NOMO-1 (cell line): ENCODE data around the gene IBA57.

ENCODE experiments used
- DNase-seq, 2 experiments: peaks; one replicate each; lab custom pipeline; 2025; ENCODE audit not compliant: unreplicated experiment in 2 of 2; lab: John Stamatoyannopoulos, UW

The IBA57 gene

DNA sequence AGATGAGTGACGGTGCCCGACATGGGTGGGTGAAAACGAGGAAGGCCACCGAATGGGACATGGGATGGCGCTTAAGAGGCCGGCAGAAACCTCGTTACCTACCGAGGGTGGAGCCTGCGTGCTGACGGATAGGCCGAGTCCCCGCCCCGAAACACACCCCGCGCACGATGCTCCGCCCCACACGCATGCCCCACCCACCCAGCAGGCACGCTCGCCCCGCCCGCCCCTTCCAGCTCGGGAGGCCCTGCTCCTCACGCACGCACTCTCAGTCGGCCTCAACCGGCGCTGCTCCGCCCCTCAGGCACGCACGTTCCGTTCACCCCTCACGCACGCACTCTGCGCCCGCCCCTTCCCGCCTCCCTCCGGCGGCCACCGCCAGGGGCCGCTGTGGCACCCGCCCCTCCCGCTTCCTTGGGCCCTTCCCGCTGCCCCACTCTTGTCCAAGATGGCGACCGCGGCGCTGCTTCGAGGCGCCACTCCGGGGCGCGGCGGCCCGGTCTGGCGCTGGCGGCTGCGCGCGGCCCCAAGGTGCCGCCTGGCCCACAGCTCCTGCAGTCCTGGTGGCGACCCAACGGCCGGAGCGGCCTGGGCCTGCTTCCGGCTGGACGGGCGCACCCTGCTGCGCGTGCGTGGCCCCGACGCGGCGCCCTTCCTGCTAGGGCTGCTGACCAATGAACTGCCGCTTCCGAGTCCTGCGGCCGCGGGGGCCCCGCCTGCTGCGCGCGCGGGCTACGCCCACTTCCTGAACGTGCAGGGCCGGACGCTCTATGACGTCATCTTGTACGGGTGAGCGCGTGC lies at the start of gene IBA57:
TSS of gene IBA57 (plus strand) at position 433 of the 798 bp plus-strand sequence. CDS start at position 446, 13 bp downstream.
- DNase-seq: peak; percentile 94 to 96

DNA sequence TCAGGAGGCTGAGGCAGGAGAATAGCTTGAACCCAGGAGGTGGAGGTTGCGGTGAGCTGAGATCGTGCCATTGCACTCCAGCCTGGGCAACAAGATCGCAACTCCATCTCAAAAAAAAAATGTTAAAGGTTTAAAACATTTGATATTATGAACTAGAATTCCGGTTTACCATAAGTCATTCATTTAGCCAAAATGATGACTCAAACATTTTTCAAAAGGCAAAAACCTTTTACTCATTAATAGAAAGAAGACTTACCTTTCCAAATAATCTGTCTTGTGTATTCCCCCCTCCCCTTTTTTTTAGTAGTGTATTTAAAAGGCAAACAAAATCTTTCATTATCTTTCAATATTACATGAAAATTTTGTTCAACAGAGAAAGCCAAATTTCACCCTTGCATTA lies 48.3 kb upstream of the IBA57 start:
- no peak for DNase-seq

DNA sequence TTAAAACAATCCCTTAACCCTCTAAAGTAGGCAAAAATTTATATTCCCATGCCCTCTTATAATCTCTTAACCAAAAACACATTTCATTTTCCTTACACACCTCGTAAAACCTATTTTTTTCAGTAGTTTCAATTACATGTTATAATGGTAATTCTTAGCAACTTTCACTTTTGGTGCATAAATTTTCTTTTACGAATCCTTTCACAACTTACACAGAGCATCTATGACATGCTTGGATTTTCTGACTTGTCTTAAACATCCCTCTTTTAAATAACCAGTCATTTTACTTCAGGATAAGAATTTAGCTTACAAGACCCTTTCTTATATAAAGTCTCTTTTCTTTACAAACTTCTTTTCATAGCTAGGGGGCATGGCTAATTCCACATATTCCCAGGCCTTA lies 47.6 kb upstream of the IBA57 start:
- no peak for DNase-seq

DNA sequence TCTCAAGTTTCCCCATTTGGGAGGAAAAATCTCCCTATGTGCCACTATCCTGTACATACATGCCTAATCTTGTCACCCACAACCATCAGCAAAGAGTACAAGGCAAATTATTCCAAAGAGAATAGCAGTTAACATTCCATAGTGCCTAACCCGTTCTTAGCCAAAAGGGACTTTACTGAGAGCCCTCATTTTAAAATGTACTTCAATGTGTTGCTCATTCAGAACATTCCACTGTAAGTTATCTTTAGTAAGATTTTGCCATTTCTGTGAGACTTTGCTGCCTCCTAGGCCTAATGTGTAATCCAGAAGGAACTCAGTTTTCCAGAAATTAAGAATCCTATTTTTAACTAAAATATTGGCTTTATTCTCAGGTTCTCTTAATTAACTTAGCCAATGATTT lies 45.3 kb upstream of the IBA57 start:
- DNase-seq: no peak

DNA sequence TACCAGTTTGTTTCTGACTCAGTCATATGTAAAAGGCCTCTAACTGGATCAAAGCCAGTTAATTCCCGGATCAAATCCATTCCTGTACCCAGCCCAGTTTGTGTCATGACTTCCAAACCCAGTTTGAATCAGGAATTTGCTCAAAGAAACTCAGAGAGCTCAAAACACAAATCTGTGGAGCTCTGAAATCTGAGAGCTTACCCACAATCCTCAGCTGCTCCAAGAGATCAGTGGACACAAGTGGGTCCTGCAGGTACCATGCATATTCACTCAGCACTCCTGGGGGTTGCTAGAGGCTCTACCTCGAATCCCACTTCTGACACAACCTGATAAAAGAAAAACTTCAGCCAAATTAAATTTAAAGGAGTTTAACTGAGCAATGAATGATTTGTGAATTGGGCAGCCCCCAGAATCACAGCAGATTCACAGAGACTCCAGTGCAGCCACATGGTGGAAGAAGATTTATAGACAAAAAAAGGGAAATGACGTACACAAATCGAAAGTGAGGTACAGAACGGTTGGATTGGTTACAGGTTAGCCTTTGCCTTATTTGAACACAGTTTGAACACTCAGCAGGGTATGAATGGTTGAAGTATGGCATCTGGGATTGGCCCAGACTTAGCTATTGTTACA lies 44.6 kb upstream of the IBA57 start:
- peak; percentile 35 to 75 for DNase-seq

DNA sequence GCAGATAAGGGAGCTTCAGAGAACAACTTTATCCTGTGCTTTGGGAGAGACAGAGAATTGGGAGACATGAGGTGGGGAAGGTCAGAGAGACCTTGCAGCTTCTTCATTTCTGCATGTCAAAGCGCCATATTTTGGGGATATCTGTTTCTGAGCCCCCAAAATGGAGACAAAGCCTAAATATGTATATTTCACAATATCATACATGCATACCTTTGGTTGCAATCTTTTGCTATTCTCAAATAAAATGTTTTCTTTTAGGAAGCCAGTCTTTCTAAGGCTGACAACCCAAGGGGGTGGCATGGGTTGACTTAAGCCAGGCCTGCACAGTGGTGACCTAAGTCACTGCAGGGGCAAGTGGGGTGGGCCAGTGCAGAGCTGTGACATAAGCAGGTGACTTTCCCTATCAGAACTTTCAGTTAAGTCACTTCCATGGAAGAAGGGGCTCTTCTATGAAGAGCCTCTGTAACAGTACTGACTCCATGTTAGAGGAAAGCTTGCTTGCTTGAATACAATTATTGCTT lies 42.6 kb upstream of the IBA57 start:
- DNase-seq: no peak

DNA sequence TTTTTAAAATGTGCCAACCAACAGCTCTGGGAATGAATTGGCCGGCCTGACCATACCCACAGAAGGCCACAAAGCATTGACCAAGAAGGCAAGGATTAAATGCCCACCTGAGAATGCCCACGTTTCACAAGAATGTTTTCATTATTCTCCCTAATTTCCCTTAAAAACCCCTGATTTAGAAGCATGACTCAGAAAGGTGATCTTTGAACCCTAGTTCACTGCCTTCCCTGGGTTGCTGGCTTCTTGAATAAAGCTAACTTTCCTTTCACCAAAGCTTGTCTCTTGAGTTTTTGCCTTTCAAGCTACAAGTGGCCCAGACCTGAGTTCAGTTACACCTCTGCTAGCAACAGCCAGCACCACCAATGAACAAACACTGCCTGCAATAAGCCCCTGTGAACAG lies 42.1 kb upstream of the IBA57 start:
- no peak for DNase-seq

DNA sequence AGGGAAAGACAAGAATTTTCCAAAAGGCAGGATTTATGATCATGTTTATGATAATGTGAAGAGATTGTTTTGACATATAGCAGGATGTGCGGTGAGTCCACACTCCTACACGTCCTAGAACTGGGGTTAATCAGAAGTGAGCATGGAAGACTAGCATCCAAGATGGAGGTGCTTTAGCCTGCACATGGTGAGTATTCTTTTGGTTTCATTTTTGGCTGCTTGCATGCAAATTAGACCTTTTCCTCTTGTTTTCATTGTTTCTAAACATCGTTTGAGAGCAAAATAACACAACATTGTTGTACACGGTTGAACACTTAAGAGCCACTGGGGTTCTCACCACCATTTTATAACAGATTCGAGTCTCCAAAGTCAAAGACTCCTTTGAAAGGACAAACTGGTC lies 40.4 kb upstream of the IBA57 start:
- no peak for DNase-seq

DNA sequence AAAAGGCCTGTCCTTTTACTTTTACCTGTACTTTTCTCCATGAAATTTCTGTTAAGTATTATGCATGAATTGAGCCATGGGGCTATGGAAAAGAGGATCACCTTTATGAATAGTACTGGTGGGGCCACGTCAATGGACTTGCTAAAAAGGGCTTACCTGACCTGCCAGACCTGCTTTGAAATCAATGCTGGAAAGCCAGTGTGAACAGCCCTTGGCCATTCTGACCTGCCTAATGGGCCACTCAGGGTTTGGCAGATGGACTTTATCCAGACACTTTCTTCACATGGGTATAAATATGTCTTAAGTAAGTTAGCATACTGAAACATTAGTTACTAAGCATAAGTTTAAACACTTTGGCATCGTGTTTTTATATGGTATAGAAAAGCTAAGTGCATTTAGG lies 33.8 kb upstream of the IBA57 start:
- no peak for DNase-seq

DNA sequence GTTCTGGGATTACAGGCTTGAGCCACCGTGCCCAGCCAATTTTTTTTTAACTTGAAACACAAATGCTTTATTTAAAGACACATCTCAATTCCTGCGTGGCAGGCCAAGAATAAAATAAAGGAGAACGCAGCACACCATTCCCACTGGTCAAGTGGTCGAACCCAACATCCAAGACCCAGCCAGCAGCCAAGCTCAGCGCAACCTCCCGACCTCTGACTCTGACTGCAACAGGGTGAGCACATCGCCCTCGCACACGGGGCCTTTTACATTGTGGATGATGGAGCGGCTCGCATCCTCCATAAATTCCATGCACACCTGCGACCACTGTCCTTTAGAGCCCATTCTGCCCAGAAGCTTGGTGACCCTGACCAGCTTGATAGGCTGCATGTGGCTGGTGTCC lies 31.0 kb upstream of the IBA57 start:
- DNase-seq: no peak

DNA sequence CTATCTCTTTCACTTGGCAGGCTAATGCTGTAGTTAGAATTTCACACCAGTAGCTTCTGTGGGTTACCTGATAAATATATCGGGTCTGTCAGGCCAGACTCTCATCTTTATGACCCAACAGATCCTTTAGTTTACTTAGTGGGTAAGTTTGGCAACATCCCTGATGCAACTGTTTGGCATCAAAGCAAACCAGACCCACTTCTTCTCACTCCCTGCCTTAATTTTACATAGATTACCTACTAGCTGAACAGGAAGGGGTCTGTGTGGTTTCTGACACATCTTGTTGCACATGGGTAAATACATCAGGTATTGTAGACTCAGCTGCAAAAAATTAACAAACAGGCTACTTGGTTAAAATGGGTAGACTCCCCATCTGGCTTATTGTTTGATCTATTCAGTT lies 28.7 kb upstream of the IBA57 start:
- no peak for DNase-seq

DNA sequence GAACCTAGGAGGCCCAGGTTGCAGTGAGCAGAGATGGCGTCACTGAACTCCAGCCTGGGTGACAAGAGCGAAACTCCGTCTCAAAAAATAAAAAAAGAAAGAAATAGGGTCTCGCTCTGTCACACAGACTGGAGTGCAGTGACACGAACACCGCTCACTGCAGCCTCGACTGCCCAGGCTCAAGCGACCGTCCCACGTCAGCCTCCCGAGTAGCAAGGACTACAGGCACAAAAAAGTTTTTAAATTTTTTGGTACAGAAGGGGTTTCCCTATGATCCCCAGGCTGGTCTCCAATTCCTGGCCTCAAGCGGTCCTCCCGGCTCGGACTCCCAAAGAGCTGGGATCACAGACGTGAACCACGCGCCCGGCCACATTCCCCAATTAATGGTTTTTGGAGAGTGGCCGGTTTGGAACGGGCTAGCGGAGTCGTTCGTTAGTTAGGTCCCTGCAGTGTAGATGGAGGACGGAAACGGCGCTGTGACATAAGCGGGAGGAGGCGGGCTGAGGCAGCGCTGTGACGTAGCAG lies 26.1 kb upstream of the IBA57 start:
- no peak for DNase-seq

DNA sequence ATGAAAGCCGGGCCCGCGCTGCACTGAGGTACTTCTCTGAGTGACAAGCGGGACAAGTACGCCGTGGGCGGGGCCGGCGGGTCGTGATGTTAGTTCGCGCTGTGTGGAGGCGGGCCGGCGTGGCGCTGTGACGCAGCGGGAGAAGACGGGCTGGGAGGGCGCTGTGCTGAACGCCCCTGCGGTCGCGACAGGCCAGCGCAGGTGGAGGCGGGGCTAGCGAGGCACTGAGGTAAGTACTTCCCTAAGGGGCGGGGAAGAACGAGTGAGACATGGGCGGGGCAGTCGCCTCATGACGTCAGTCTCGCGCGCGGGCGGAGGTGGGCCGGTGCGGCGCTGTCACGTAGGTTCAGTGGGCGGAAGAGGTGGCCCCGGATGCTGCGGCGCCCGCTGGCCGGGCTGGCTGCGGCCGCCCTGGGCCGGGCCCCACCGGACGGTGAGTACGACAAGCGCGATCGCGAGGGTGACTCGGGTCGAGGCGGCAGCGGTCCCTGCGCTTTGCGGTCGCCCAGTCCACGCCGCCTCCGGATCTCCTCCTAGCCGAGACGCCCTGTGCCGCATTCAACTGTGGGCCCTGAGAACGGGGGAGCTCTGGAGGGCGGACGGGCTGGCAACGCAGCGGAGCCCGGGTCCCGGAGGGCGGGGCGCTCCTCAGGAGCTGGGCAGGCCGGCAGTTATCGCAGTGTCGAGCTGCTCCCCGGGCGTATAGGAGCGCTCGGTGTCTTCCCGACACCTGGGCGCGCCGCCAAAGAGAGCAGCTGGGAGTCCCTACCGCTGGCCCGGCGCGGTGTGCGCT lies 25.5 kb upstream of the IBA57 start, which contains the start of gene GUK1:
TSS of gene GUK1 (plus strand) at position 349 of the 793 bp plus-strand sequence. CDS start at position 373, 24 bp downstream.
- peak; percentile 99 for DNase-seq

DNA sequence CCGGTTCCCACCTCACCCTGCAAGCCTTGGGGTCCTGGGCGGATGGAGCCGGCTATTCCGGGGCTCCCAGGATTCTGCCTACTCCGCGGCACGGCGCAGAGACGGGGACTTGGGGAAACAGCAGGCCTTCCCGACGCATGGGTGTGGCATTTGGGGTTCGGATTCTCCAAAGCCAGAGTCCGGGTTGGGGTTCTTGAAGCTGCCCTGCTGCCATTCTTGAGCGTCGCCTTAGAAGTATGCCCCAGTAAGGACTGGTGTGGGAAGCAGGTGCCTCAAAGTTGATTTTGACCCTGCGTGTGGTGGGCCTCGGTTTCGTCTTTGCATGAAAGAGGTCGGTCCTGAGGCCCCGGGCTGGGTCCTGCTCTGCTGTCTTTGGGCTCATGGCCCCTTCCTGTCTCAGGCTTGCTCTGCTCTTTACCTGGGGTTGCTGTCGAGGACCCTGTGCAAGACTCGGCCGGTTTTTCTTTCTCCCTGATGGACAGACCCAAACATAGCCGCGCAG lies 24.8 kb upstream of the IBA57 start:
- DNase-seq: no peak

DNA sequence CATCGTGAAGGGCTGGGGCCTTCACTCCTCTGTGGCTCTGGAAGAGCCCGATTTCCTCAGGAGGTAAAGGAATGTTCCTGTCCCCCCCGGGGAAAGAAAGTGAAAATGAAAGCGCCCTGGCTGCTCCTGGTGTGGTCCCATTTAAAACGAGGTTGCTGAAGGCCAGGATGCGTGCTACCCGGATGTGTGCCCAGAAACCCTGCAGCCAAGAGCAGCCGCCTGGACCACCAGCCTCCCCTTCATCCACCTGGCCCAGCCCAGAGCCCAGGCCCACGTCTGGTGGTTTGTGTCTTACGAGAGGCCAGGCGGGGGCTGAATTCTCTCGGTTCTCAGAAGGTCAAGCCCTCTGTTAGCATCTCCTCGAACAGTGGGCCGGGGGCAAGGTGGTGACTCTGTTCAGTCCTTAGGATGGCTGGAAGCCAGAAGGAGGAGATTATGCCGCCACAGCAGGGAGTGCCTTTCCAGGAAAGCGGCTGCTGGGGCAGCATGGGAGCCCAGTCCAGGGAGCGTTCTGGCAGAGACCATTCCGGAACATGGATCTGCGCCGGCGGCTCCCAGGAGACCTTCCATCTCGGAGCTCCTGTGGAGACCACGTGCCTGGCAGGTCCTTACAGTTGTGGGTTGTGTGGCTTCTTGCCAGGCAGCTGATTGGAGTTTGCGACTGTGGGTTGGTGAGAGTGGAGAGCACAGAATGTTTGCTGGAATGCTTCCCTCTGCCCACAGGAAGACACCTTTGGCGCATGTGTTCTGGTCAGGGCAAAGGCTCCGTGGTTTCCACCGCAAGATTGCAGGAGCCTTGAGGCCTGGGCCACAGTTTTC lies 24.2 kb upstream of the IBA57 start:
- DNase-seq: no peak

DNA sequence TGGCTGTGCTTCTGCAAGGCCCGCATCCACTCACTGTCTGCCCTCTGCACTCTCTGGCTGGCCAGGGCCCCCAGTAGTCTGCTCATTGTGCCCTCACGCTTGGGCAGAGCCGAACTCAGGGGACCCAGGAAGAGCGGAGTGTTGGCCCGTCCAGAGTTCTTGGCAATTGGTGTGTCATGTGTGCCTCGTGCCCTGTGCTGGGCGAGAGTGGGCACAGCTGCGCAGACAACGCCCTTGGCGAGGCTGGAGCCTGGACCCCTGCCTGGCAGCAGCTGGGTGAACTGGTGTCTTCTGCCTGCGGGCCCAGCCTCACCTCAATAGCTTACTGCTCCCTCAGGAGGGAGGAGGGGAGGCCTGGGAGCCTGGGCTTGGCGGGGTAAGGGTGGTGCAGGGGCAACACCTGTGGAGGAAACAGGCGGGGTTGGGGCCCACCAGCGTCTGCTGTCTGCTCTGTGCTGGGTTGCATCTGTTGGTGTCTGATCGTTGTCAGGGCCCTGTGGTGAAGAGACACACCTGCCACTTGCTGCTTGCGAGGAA lies 23.4 kb upstream of the IBA57 start:
- DNase-seq: no peak

DNA sequence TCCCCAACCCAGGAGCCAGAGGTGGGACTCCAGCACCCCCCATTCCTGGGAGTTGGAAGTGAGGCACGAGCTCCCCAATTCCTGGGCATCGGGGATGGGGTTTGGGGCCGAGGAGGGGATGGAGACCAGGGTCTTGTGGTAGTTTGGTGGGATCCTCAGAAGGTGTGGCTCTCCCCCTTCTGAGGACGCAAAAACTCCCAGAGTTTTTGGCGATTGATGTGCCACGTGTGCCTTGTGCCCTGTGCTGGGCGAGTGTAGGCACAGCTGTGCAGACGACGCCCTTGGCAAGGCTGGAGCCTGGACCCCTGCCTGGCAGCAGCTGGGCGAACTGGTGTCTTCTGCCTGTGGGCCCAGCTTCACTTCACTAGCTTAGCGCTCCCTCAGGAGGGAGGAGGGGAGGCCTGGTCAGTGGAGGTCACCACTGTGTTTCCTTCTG lies 22.9 kb upstream of the IBA57 start:
- DNase-seq: no peak

DNA sequence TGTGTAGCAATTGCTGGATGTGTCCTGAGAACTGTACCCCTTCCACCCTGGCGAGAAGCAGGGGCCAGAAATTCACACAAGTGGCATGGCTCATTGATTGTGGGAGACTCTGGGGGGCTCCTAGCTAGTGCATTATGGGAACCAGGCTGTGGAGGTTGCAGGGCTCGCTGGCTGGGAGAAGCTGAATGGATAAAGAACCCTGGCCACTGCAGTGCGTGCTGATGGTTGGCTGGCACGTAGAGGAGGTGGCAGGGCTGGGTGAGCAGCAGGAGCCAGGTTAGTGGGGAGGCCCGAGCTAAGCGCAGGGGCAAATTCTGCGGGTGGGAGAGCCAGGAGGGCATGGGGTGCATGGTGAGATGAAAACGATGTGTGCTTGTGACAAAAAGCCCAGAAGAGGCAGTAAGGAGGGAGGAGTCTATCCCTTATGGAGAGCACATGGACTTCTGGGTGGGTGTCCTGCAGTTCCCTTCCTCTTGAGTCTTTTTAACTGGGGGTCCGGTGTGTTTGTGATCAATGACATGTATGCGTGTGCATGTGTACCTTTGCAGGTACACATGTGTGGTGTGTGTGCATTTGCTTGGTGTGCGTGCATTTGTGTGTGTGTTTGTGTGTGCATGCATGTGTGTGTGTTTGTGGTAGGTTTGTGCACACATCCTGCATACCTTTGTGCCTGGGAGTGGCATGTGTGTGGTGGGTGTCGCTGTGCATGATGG lies 22.0 kb upstream of the IBA57 start:
- DNase-seq: no peak
